A549 (cell line): Measurements from ENCODE around the gene TSPAN4.

ENCODE experiments used
- CTCF ChIP-seq: fragments of >200 bp; sonication (Bioruptor Twin); formaldehyde crosslinking; IDR thresholded peaks from 3 replicates; pipeline ENCODE4 v1.5.1; 2016
- E2F6 ChIP-seq: IDR thresholded peaks from 2 replicates; pipeline ENCODE4 v1.6.1; 2012; ENCODE audit warnings: low read depth, borderline replicate concordance
- EP300 ChIP-seq, 2 experiments: fragments of >200 bp; sonication (Bioruptor Twin); formaldehyde crosslinking; IDR thresholded peaks; 2 replicates in 1 of 2; 3 replicates in 1 of 2; pipeline ENCODE4 v1.6.1; 2016 to 2017
- HMGXB4 ChIP-seq: fragments of 250-450 bp; sonication (Bioruptor Pico); IDR thresholded peaks from 2 replicates; pipeline ENCODE4 v1.5.0; 2021; ENCODE audit warnings: mild to moderate bottlenecking, moderate library complexity, borderline replicate concordance
- JUN ChIP-seq, 2 experiments: fragments of >200 bp; sonication (Bioruptor Twin); formaldehyde crosslinking; IDR thresholded peaks; 2 replicates in 1 of 2; 3 replicates in 1 of 2; pipeline ENCODE4 v1.6.1; 2016 to 2017
- MAX ChIP-seq: IDR thresholded peaks from 2 replicates; pipeline ENCODE4 v1.6.1; 2012
- MYC ChIP-seq: IDR thresholded peaks from 2 replicates; pipeline ENCODE4 v1.6.1; 2012; ENCODE audit warnings: mild to moderate bottlenecking, inconsistent platforms, low read length, improper control_type of control experiment, borderline replicate concordance
- POLR2A ChIP-seq: IDR thresholded peaks from 2 replicates; pipeline ENCODE4 v1.6.1; 2012; ENCODE audit warnings: mild to moderate bottlenecking, low read length
- POLR2AphosphoS2 ChIP-seq: conservative IDR thresholded peaks from 2 replicates; pipeline ENCODE4 v1.6.1; 2012; ENCODE audit warnings: low read length, improper control_type of control experiment, inconsistent platforms
- RCOR1 ChIP-seq: fragments of 150-350 bp; IDR thresholded peaks from 2 replicates; pipeline ENCODE4 v1.6.1; 2014; ENCODE audit warnings: antibody characterized with exemption, low read length, low read depth
- REST ChIP-seq: fragments of 200-600 bp; sonication (generic); IDR thresholded peaks from 2 replicates; pipeline ENCODE4 v1.6.1; 2016; ENCODE audit warnings: antibody characterized with exemption, mild to moderate bottlenecking, moderate library complexity
- TP53 ChIP-seq: fragments of 250-450 bp; sonication (Bioruptor Pico); IDR thresholded peaks from 2 replicates; pipeline ENCODE4 v1.5.0; 2021; ENCODE audit warnings: mild to moderate bottlenecking, moderate library complexity
- USF2 ChIP-seq: fragments of 450-650 bp; IDR thresholded peaks from 2 replicates; pipeline ENCODE4 v1.6.1; 2014; ENCODE audit warnings: antibody characterized with exemption

GRCh38 chr11:808427-809286, 34.0 kb upstream of the TSPAN4 start:
- TF ChIP-seq CTCF: no peak
- TF ChIP-seq MYC: no peak
- TF ChIP-seq POLR2AphosphoS2: no peak
- TF ChIP-seq HMGXB4 (CRISPR knock-in tag): no peak
- TF ChIP-seq TP53: no peak
- TF ChIP-seq USF2: no peak
- no peak for TF ChIP-seq MAX
- no peak for TF ChIP-seq REST
- TF ChIP-seq EP300 (IDR thresholded peaks at IDR 0.05): no peak
- TF ChIP-seq E2F6: 0 out of 2 replicates have a peak, but pooled peaks have one; percentile 18
- no peak for TF ChIP-seq JUN (IDR thresholded peaks at IDR 0.05)
- TF ChIP-seq POLR2A: no peak
- TF ChIP-seq RCOR1: no peak
